Measurements from ENCODE around the gene SCO2. TPM values are rescaled to one million over a fixed set of nuclear protein-coding genes. Genes with fewer than 3 reads are reported as not detected.

The SCO2 gene
- total and polyA plus RNA-seq, 2 of the 13 experiments (the other 11 are each of a cell fraction or from before 2014, with no cell fraction given): 0.32 to 3.7 TPM

DNA sequence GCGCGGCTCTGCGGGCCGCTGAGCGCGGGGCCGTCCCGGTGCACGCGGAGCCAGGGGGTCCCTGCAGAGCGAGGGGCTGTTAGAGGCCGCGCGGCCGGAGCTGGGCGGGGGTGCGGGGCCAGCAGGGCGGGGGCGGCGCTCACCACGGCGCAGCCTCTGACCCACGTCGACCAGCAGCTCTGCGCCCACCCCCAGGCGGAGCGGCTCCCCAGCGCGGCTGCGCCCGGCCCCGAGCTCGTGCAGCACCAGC, 385 bp upstream of the SCO2 start (continued):
- no peak for TF ChIP-seq KLF11 (CRISPR knock-in tag; IDR thresholded peaks at IDR 0.05)
- TF ChIP-seq NFKBIZ (CRISPR knock-in tag; IDR thresholded peaks at IDR 0.05): no peak
- TF ChIP-seq ZNF20 (CRISPR knock-in tag; IDR thresholded peaks at IDR 0.05): no peak
- TF ChIP-seq, protein P1, sequence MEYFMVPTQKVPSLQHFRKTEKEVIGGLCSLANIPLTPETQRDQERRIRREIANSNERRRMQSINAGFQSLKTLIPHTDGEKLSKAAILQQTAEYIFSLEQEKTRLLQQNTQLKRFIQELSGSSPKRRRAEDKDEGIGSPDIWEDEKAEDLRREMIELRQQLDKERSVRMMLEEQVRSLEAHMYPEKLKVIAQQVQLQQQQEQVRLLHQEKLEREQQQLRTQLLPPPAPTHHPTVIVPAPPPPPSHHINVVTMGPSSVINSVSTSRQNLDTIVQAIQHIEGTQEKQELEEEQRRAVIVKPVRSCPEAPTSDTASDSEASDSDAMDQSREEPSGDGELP (IDR thresholded peaks at IDR 0.05; ENCODE audit: borderline replicate concordance, low read depth): no peak
- TF ChIP-seq HIVEP1 (CRISPR knock-in tag; IDR thresholded peaks at IDR 0.05): no peak
- TF ChIP-seq, protein P2, sequence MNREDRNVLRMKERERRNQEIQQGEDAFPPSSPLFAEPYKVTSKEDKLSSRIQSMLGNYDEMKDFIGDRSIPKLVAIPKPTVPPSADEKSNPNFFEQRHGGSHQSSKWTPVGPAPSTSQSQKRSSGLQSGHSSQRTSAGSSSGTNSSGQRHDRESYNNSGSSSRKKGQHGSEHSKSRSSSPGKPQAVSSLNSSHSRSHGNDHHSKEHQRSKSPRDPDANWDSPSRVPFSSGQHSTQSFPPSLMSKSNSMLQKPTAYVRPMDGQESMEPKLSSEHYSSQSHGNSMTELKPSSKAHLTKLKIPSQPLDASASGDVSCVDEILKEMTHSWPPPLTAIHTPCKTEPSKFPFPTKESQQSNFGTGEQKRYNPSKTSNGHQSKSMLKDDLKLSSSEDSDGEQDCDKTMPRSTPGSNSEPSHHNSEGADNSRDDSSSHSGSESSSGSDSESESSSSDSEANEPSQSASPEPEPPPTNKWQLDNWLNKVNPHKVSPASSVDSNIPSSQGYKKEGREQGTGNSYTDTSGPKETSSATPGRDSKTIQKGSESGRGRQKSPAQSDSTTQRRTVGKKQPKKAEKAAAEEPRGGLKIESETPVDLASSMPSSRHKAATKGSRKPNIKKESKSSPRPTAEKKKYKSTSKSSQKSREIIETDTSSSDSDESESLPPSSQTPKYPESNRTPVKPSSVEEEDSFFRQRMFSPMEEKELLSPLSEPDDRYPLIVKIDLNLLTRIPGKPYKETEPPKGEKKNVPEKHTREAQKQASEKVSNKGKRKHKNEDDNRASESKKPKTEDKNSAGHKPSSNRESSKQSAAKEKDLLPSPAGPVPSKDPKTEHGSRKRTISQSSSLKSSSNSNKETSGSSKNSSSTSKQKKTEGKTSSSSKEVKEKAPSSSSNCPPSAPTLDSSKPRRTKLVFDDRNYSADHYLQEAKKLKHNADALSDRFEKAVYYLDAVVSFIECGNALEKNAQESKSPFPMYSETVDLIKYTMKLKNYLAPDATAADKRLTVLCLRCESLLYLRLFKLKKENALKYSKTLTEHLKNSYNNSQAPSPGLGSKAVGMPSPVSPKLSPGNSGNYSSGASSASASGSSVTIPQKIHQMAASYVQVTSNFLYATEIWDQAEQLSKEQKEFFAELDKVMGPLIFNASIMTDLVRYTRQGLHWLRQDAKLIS (CRISPR knock-in tag; IDR thresholded peaks at IDR 0.05): no peak
- TF ChIP-seq, protein P3, sequence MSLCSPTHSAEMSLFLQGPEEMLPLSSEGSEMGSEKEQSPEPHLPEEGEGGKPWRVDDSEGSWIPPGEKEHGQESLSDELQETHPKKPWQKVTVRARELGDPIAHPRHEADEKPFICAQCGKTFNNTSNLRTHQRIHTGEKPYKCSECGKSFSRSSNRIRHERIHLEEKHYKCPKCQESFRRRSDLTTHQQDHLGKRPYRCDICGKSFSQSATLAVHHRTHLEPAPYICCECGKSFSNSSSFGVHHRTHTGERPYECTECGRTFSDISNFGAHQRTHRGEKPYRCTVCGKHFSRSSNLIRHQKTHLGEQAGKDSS (CRISPR knock-in tag; IDR thresholded peaks at IDR 0.05; ENCODE audit: borderline replicate concordance, low read depth): peak; percentile 1; the same call in 1 of the 2 replicates
- TF ChIP-seq, protein P4, sequence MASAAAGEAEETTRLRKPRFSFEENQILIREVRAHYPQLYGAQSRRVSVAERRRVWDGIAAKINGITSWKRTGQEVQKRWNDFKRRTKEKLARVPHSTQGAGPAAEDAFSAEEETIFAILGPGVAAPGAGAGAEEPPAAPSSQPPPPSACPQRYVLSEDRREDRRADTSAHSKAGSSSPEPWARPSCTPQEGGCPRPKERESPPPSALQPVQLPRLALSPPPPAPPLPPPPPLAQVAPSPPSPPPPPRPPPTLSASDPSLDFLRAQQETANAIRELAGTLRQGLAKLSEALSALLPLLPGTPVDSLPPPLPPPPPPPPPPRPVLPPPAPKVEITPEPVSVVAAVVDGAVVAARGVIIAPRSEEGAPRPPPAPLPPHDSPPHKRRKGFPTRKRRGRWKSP (CRISPR knock-in tag; IDR thresholded peaks at IDR 0.05): no peak
- TF ChIP-seq, protein P5, sequence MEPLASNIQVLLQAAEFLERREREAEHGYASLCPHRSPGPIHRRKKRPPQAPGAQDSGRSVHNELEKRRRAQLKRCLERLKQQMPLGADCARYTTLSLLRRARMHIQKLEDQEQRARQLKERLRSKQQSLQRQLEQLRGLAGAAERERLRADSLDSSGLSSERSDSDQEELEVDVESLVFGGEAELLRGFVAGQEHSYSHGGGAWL (CRISPR knock-in tag; IDR thresholded peaks at IDR 0.05): no peak; the same call in 1 of the 2 replicates
- no peak for TF ChIP-seq YEATS2 (CRISPR knock-in tag; IDR thresholded peaks at IDR 0.05; ENCODE audit: borderline replicate concordance)
- TF ChIP-seq ZNF556 (CRISPR knock-in tag; IDR thresholded peaks at IDR 0.05; ENCODE audit: borderline replicate concordance): no peak
- TF ChIP-seq, protein P6, sequence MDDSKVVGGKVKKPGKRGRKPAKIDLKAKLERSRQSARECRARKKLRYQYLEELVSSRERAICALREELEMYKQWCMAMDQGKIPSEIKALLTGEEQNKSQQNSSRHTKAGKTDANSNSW (CRISPR knock-in tag; IDR thresholded peaks at IDR 0.05; ENCODE audit: borderline replicate concordance): no peak
- 0 out of 2 replicates have a peak, but pooled peaks have one; percentile 0 for TF ChIP-seq ZNF235 (CRISPR knock-in tag; IDR thresholded peaks at IDR 0.05; ENCODE audit: borderline replicate concordance)
- no peak for TF ChIP-seq RFX5 (IDR thresholded peaks at IDR 0.05; ENCODE audit: low read depth, low read length)
- TF ChIP-seq ZNF333 (CRISPR knock-in tag; IDR thresholded peaks at IDR 0.05; ENCODE audit: borderline replicate concordance): 0 out of 2 replicates have a peak, but pooled peaks have one; percentile 13
- no peak for TF ChIP-seq MATR3 (CRISPR knock-in tag; IDR thresholded peaks at IDR 0.05)
- no peak for TF ChIP-seq ZSCAN9 (CRISPR knock-in tag; IDR thresholded peaks at IDR 0.05; ENCODE audit: borderline replicate concordance)
- no peak for TF ChIP-seq MAZ (IDR thresholded peaks at IDR 0.05; ENCODE audit: borderline replicate concordance, low read depth, low read length)
- peak; percentile 77; the same call in 1 of the 2 replicates for TF ChIP-seq MAZ (CRISPR knock-in tag; IDR thresholded peaks at IDR 0.05; ENCODE audit: low read depth)
- TF ChIP-seq PCBP1 (IDR thresholded peaks at IDR 0.05; ENCODE audit: borderline replicate concordance, low read depth, low read length): no peak
- no peak for TF ChIP-seq FLYWCH1 (CRISPR knock-in tag; IDR thresholded peaks at IDR 0.05)
- TF ChIP-seq GLI4 (CRISPR knock-in tag; IDR thresholded peaks at IDR 0.05; ENCODE audit: borderline replicate concordance): no peak
- TF ChIP-seq, protein P7, sequence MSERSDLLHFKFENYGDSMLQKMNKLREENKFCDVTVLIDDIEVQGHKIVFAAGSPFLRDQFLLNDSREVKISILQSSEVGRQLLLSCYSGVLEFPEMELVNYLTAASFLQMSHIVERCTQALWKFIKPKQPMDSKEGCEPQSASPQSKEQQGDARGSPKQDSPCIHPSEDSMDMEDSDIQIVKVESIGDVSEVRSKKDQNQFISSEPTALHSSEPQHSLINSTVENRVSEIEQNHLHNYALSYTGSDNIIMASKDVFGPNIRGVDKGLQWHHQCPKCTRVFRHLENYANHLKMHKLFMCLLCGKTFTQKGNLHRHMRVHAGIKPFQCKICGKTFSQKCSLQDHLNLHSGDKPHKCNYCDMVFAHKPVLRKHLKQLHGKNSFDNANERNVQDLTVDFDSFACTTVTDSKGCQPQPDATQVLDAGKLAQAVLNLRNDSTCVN (CRISPR knock-in tag; IDR thresholded peaks at IDR 0.05; ENCODE audit: borderline replicate concordance): no peak

All from HepG2 (cell line).